Hematopoietic multipotent progenitor cell treated with erythropoietin and hydrocortisone succinate and interleukin-3 and kit ligand, for 6 days (in vitro differentiated cells): ENCODE data around the gene SLC44A3.
"Not testable (repeated sequence)": the region's sequence is repeated elsewhere in the genome, so short reads cannot be mapped to it uniquely, and the experiment has no call there.

Experiments
- DNase-seq: peaks from one replicate; pipeline ENCODE4 v3.0.0-alpha.2; 2015

SLC44A3 gene

DNA sequence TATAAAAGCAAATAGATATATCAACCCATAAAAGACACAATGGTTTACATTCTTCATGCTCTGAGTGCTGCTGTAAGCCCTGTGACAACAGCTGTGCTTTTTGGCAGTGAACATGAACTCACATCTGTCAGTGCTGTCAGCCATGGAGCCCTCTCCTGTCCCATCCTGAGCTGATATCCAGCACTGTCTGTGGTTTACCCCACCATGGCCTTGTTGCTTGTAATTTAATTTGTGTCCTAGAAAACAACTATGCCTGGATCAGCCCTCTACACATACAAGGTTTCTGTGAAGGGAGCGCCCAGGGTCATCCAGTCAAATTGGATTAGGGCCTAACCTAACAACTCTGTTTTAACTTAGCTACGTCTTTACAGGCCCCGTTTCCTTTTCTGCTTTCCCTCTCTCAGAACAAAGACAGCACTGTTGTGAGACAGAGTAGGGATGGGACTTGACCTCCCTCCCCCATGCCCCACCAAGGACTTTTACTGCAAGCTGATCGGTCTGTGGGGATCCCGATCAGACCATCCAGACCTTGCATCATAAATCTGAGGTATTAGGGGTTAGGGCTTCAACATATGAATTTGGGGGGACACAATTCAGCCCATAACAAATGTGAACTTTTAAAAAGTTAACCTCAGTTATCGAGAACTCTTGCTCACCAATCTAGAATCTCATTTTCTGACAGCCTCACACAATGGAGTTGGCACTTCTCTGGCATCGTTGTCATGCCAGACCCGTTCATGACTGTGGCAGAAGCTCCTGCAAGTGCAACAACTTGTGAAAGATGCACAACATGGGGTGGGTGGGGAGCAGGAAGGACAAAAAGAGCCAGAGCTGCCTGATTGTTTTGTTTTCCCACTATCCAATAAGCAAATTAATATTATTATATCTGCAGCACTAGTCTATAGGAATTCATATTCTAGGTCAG, 16.4 kb upstream of the SLC44A3 start:
- peak; percentile 43 for DNase-seq

- DNase-seq, result peak; percentile 85
Observed at GRCh38 chr1:94804442-94804837, 15.7 kb upstream of the SLC44A3 start.

- peak; percentile 85 for DNase-seq
Observed at GRCh38 chr1:94805912-94806311, 14.2 kb upstream of the SLC44A3 start.

- peak; percentile 36 for DNase-seq
Observed at GRCh38 chr1:94806441-94806871, 13.7 kb upstream of the SLC44A3 start.

- peak; percentile 95 for DNase-seq
Observed at GRCh38 chr1:94807742-94808491, 12.2 kb upstream of the SLC44A3 start.

- DNase-seq, result no peak
Observed at GRCh38 chr1:94808669-94809068, 11.5 kb upstream of the SLC44A3 start.

DNA sequence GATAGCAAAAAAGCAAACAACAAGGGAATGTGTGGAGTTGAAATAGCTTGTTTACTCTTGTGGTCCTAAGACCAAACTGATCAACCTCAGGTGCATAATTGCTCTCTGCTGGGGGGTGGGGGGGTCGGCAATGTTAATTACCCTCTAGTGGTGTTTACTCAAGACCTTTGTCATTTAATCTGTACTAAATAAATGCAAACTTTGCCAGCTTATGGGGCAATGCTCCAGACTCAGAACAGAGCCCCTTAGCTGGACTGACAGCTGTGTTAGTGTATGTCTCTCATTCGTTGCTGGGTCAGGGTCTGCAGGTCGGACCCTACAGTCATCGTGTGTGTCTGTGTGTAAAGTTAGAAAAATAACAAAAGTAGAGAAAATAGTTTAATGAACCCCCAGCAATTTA, 7.2 kb upstream of the SLC44A3 start:
- no peak for DNase-seq

GRCh38 chr1:94816030-94816429, 4.1 kb upstream of the SLC44A3 start:
- DNase-seq, result no peak

DNA sequence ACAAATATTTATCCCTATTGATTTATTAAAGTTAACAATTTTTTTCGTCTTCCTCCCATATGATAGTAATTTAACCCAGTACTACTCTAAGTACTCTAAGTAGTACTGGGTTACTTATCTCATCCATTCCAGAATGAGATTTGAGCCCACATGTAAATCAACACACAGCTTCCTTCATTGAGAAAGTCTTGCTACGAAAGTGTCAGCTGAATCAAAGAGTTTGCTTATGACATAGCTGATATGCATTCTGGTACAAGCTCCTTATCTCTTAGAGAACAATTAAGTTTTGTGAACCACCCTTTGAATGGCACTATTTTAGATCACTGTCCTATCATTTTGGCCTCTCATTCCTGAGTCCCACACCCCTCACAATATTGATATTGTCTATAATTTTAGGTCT, 2.4 kb upstream of the SLC44A3 start:
- peak; percentile 66 for DNase-seq

GRCh38 chr1:94819238-94819944, 766 bp upstream of the SLC44A3 start:
- DNase-seq, result no peak

DNA sequence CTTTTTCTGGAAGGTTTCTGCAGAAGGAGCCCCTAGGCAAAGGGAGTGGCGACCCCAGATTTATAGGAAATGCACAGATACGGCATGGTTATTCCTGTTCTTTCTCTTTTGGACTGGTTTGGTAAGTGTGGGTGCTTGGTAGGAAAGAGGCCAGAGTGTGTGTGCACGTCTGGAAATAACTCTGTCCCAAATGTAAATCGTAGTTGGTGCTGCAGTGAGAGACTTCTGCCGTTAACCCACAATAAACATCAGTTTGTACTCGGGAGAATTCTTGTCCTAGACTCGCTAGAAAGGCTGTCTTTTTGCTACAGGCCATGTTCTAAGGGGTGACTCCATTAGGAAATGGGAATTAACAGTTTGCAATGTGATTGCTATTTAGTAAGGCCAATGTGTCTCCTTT, 779 bp downstream of the SLC44A3 start:
- DNase-seq, result no peak

GRCh38 chr1:94821636-94822305, 1.6 kb downstream of the SLC44A3 start:
- no peak for DNase-seq

- no peak for DNase-seq
Observed at GRCh38 chr1:94823116-94823515, 3.0 kb downstream of the SLC44A3 start.

- DNase-seq, result no peak
Observed at GRCh38 chr1:94825936-94826335, 5.8 kb downstream of the SLC44A3 start.

DNA sequence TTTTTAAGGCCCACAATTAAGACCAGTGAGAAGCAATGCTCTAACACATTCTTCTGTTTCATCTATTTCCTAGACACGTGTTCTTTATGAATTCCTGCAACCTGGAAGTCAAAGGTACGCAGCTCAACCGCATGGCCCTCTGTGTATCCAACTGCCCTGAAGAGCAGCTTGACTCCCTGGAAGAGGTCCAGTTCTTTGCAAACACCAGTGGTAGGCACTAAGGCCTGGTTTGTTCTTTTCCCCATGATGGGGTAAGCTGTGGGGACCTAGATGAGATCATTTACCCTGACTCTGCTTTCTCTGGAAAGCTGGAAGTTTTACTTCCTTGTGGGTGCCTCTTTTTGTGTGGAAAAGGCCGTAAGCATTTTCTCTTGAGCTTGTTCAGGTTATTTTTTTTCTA, 7.3 kb downstream of the SLC44A3 start:
- no peak for DNase-seq

GRCh38 chr1:94828251-94828650, 8.1 kb downstream of the SLC44A3 start:
- DNase-seq, result no peak

DNA sequence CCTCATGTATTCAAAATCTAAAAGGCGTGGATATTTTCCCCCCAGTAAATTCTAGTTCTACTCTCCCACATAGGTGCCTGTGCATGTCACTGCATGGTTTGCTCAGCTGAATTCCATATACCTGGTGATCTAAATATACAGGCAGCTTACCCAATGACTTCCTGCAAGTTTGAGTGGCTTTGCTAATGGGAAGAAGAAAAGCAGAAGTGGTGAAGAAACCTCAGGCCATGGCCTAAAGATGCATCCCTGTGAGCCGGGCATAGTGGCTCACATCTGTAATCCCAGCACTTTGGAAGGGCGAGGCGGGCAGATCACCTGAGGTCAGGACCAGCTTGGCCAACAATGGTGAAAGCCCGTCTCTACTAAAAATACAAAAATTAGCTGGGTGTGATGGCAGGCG, 11.5 kb downstream of the SLC44A3 start:
- peak; percentile 62 for DNase-seq

- DNase-seq, result no peak
Observed at GRCh38 chr1:94832446-94832845, 12.3 kb downstream of the SLC44A3 start.

- no peak for DNase-seq
Observed at GRCh38 chr1:94832931-94833585, 12.9 kb downstream of the SLC44A3 start.

- no peak for DNase-seq
Observed at GRCh38 chr1:94836891-94837290, 16.7 kb downstream of the SLC44A3 start.

DNA sequence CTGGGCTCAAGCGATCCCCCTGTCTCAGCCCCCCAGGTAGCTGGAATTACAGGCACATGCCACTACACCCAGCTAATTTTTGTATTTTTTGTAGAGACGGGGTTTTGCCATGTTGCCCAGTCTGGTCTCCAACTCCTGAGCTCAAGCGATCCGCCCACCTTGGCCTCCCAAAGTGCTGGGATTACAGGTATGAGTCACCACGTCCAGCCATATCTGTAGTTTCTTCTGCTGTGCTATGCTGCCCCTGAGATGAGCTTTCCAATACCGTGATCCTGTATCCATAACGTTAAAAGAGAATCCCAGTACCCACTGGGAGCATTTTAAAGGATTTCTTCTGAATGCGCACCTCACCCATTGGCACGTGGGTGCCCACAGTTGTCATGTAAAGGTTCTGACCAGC, 20.2 kb downstream of the SLC44A3 start:
- DNase-seq, result not testable (repeated sequence)

DNA sequence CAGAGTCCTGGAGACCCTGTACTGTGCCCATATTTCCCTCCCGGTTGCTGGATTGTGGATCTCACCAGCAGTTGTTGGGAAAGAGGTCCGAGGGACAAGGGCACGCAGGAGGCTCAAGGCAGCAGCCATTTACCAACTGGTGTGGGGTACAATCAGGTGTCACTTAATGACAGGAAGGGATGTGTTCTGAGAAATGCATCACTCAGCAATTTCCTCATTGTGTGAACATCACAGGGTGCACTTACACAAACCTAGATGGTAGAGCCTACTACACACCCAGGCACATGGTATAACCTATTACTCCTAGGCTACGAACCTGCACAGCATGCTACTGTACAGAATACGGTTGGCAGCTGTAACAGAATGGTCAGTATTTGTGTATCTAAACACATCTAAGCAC, 20.7 kb downstream of the SLC44A3 start:
- DNase-seq, result no peak
